Aorta (tissue), 5 donors: ENCODE results near the gene CEP128. TPM values are rescaled to one million over a fixed set of nuclear protein-coding genes. Genes with fewer than 3 reads are reported as not detected.

ENCODE experiments used
- ATAC-seq: fragments of 200-7000 bp; cut with Tn5 transposase; one replicate; pipeline ENCODE4 v1.9.1; 2022; ENCODE audit warnings: moderate library complexity; ENCODE audit not compliant: low FRiP score
- DNase-seq, 2 donors: peaks; one replicate each; pipeline ENCODE4 v3.0.0-alpha.2; 2020
- H3K27ac ChIP-seq, 2 donors: one replicate each; pipeline ENCODE4 v1.5.1; 2013; ENCODE audit warnings: low read length in 2 of 2, mild to moderate bottlenecking in 2 of 2, moderate library complexity in 2 of 2, control low read depth in 1 of 2, inconsistent platforms in 1 of 2, low read depth in 1 of 2
- H3K27me3 ChIP-seq, 2 donors: one replicate each; pipeline ENCODE4 v1.6.1; 2013; ENCODE audit warnings: control low read depth in 1 of 2, low read length in 1 of 2, mild to moderate bottlenecking in 1 of 2, moderate library complexity in 1 of 2; ENCODE audit not compliant: insufficient read depth in 2 of 2, control insufficient read depth in 1 of 2
- H3K36me3 ChIP-seq, 2 donors: one replicate each; pipeline ENCODE4 v1.6.1; 2013; ENCODE audit warnings: control low read depth in 1 of 2, low read length in 1 of 2, mild to moderate bottlenecking in 1 of 2; ENCODE audit not compliant: insufficient read depth in 2 of 2, control insufficient read depth in 1 of 2
- H3K4me1 ChIP-seq, 2 donors: one replicate each; pipeline ENCODE4 v1.6.1; 2013; ENCODE audit warnings: low read length in 2 of 2, control low read depth in 1 of 2, mild to moderate bottlenecking in 1 of 2, moderate library complexity in 1 of 2; ENCODE audit not compliant: insufficient read depth in 2 of 2, control insufficient read depth in 1 of 2
- H3K4me3 ChIP-seq, 2 donors: one replicate each; pipeline ENCODE4 v1.5.1; 2013; ENCODE audit warnings: low read length in 2 of 2, control low read depth in 1 of 2, mild to moderate bottlenecking in 1 of 2
- H3K9me3 ChIP-seq: one replicate; pipeline ENCODE4 v1.6.1; 2013; ENCODE audit warnings: mild to moderate bottlenecking, low read length; ENCODE audit not compliant: control insufficient read depth
- WGBS, 2 donors: extraction: QIAGEN DNeasy Blood & Tissue Kit; methylation state at CpG; one replicate each; pipeline ENCODE4 v1.1.7; 2013; 5-methylcytosine and 5-hydroxymethylcytosine counted together
- intact Hi-C, 2 donors: fragments of 100-400 bp; cut with DNase I; formaldehyde crosslinking; loops; one replicate each; pipeline versions ENCODE4 v1.14.2 to v1.15.0; 2022
- polyA plus RNA-seq, 2 donors: library from polyadenylated mRNA; stranded (reverse); fragments of 200-250 nt; gene quantifications; one replicate each; pipeline ENCODE4 v1.2.3, GENCODE V29; 2013
- total RNA-seq, 2 donors: library from RNA; stranded (reverse); fragmentation: NEBNext Ultra II Directional; extraction: Animal tissue kit (Norgen Biotek cat#: 25700); gene quantifications; one replicate each; pipeline ENCODE4 v1.2.1, GENCODE V29; 2021
- donor health status: healthy with polysubstance abuse.
- donor health status: Bipolar disorder and iron deficiency.
- donor health status: DM: no; HTN: no; CAD: no.
- donor health status: DM: no; HTN: no; CAD: no.
- donor health status: DM: yes; HTN: yes; CAD: no.

The CEP128 gene
- total and polyA plus RNA-seq, 4 donors: 0.95 to 8.4 (median 4.4) TPM

DNA sequence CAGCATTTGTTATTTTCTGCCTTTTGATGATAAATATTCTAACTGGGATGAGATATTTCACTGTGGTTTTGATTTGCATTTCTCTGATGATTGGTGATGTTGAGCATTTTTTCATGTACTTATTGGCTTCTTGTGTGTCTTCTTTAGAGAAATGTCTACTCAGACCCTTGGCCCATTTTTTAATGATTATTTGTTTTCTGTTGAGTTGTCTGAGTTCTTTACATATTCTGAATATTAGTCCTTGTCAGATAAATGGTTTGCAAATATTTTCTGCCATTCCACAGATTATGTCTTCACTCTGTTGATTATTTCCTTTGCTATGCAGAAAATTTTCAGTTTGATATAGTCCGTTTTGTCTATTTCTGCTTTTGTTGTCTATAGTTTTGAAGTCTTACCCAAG, 317.0 kb downstream of the CEP128 start:
- H3K27ac ChIP-seq: no peak overlapping the region
- H3K4me3 ChIP-seq: no peak overlapping the region
- no peaks in the 10 kb centered on the region for H3K9me3 ChIP-seq
- ATAC-seq (no peak), DNase-seq (no peak)
- WGBS, 2 donors: 50 to 70% methylated on average over 1 of the region's 1 CpG
- H3K4me1 ChIP-seq: peaks cover 0 to 2% of the 10 kb centered on the region in 2 donors
- intact Hi-C loops: no loop called here
- no peaks in the 10 kb centered on the region for H3K27me3 ChIP-seq
- H3K36me3 ChIP-seq: no peaks in the 10 kb centered on the region

DNA sequence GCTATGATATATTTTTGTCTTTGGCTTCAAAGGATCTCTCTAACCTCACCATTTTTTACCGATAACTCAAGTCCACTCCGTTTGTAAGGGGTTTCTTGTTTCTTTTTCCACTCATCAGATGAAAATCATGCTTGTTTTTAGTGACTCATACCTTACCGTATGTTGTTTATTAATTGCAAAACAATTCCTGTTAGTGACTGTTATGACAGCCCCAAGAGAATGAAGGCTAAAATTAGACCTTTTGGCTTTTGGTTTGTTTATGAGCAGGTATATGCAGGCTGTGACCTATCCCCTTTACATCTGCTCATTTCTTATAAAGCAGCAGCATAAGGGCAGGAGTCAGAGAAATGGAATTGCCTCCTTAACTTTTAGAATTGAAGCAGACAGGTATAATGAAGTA, 319.8 kb downstream of the CEP128 start:
- intact Hi-C loops: no loop called here
- ATAC-seq (no peak), DNase-seq (no peak)
- Histone ChIP-seq H3K27ac (no peak overlapping the region), H3K4me3 (no peak overlapping the region), H3K27me3 (no peaks in the 10 kb centered on the region), H3K36me3 (no peaks in the 10 kb centered on the region), H3K4me1 (peaks cover 0 to 2% of the 10 kb centered on the region in 2 donors), H3K9me3 (no peaks in the 10 kb centered on the region)
- 66 to 67% methylated on average over 3 of the region's 3 CpGs for WGBS, 2 donors

DNA sequence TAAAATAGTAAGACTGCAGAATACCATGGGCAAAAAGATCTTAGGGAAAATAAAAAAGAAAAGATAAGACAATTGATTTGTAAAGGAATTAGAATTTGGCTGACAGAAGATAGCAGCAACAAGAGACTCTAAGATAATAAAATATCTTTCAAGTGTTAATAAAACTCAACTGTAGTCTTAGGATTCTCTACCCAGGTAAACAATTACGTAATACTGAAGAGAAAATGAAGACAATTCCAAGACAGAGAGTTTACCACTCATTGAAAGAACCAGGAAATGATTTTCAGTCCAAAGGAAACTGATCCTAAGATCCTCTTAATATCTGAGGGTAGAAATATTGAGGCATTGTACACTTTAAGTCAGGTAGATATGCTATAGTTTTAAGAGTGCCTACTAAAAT, 321.1 kb downstream of the CEP128 start:
- whole genome bisulfite sequencing, 2 donors: 97 to 99% methylated on average over 1 of the region's 1 CpG
- ATAC-seq (no peak), DNase-seq (no peak)
- Histone ChIP-seq H3K27me3 (no peaks in the 10 kb centered on the region), H3K27ac (no peak overlapping the region), H3K4me1 (peaks cover 0 to 2% of the 10 kb centered on the region in 2 donors), H3K36me3 (no peaks in the 10 kb centered on the region), H3K9me3 (no peaks in the 10 kb centered on the region), H3K4me3 (no peak overlapping the region)
- intact Hi-C loops: no loop called here

DNA sequence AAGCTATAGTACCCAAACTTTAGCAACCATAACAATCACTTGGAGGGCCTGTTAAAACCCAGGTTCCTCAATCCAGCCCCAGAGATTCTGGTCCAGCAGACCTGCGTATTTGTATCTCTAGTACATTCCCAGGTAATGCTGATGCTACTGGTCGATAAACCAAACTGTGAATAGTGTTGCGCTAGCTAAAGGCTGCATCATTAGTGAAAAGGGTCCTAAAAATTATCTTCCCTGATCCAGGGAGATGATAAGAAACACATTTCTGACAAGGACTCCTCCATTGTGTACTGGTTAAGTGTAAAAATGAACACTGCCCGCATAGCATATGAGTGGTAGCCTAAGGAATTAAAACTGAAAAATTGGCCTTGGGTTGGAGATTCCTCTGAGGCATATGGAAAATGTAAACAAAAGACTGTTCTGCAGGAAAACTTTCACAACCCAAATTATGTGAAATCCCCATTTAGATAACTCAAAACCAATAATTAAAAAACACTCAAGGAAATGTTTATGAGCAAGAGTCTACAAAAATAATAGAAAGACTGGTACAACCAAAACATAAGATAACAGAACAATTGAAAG, 322.7 kb downstream of the CEP128 start:
- Histone ChIP-seq H3K27ac (no peak overlapping the region), H3K9me3 (no peaks in the 10 kb centered on the region), H3K4me3 (no peak overlapping the region), H3K36me3 (no peaks in the 10 kb centered on the region), H3K4me1 (peaks cover 0 to 2% of the 10 kb centered on the region in 2 donors), H3K27me3 (no peaks in the 10 kb centered on the region)
- 91 to 92% methylated on average over 4 of the region's 4 CpGs for WGBS, 2 donors
- intact Hi-C loops: no loop called here
- ATAC-seq (no peak), DNase-seq (no peak)

DNA sequence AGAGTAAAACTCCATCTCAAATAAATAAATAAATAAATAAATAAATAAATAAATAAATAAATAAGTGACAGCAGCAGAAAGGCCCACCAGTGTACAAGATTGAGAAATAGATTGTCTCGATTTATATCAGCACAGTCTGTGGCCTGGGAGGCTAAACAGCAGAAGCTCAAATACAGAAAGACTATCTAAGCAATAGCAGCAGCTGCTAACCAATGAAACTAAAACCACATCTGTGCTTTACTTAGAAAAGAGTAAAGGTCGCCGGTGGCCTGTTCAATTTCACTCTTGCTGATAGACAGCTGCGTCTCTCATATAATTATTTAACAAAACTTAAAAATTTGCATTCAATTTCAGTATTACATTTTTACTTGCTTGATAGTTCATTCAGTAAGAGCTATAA, 325.7 kb downstream of the CEP128 start:
- no peaks in the 10 kb centered on the region for H3K9me3 ChIP-seq
- DNase-seq (no peak), ATAC-seq (no peak)
- WGBS, 2 donors: 85 to 92% methylated on average over 4 of the region's 4 CpGs
- no peak overlapping the region for H3K4me3 ChIP-seq
- intact Hi-C loops: no loop called here
- H3K27ac ChIP-seq: no peak overlapping the region
- H3K4me1 ChIP-seq: no peaks in the 10 kb centered on the region
- no peaks in the 10 kb centered on the region for H3K27me3 ChIP-seq
- no peaks in the 10 kb centered on the region for H3K36me3 ChIP-seq

DNA sequence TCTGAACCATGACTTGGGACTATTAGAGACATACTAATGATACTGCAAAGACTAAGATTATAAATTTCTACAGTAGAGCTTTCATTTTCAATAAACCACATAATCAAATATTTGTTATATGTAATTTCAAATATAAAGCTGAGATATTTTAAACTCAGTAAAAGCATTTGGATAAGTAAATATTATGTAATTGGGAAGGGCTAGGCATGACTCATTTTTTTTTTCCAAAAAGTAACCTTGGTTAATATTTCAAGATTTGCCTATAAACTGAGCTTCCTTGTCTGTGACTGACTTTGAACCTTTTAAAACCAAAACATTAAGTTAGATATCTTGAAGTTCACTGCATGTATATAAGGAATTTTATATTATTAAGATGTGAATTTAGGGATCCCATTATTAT, 332.5 kb downstream of the CEP128 start:
- ATAC-seq: no peak

DNA sequence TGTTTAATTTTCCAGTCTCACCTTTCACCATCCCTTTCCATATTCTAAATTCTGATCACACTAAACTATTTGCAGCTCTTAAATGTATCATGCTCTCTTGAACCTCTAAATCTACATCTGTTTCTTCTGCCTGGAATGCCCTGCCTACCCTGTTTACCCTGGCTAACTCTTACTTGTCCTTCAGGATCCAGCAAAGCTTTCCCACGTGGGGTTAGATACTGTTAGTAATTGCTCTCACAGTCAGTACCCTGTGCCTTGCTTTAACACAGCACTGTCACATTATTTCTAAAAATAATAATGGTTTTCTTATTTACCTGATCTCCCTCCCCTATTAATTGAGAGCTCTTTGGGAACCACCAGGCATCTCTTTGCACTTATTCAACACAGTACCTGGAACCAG, 333.0 kb downstream of the CEP128 start:
- DNase-seq (no peak), ATAC-seq (no peak)
- H3K4me3 ChIP-seq: no peak overlapping the region
- WGBS, 2 donors: 6 to 9% methylated on average over 1 of the region's 1 CpG
- H3K27me3 ChIP-seq: no peaks in the 10 kb centered on the region
- H3K27ac ChIP-seq: no peak overlapping the region
- intact Hi-C loops: no loop called here
- H3K36me3 ChIP-seq: no peaks in the 10 kb centered on the region
- H3K4me1 ChIP-seq: no peaks in the 10 kb centered on the region
- no peaks in the 10 kb centered on the region for H3K9me3 ChIP-seq

More for the DNA sequence above, 332.5 kb downstream of the CEP128 start:
- no peak for DNase-seq
- Histone ChIP-seq H3K27me3 (no peaks in the 10 kb centered on the region), H3K9me3 (no peaks in the 10 kb centered on the region), H3K4me3 (no peak overlapping the region), H3K27ac (no peak overlapping the region), H3K4me1 (no peaks in the 10 kb centered on the region), H3K36me3 (no peaks in the 10 kb centered on the region)
- intact Hi-C loops: no loop called here

DNA sequence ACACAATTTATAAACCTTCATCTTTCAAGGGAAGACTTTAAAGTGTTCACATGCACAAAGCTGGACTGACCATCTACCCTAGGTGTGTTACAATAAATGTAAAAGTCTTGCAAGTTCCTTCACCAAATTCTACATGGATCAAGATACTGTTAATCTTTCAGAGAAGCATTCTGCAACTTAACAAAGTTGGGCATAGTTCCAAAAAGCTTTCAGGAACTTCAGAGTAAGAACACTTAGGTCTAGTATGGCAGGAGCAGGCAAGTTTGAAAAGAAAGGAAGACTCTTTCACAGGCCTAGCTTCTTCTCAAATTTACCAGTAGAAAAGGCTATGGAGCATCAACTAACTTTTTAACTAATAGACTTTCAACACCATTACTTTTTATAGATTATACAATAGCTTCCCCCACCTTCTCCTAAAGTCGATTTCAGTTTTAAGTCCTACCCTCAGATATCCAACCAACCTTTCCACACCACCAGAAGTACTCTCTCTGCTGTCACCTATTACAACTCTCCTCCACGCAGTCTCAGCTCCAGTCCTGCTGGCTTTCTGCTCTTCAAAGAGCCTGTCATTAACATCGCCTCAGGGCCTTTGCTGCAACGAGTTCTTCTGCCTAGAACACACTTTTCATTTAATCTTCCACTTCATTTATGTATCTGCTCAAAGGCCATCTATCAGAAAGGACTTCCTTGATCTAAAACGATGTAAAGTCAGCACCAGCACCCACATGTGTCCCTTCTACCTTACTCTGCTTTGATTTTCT, 333.9 kb downstream of the CEP128 start:
- Histone ChIP-seq H3K4me3 (no peak overlapping the region), H3K27ac (no peak overlapping the region), H3K27me3 (no peaks in the 10 kb centered on the region), H3K36me3 (no peaks in the 10 kb centered on the region), H3K9me3 (no peaks in the 10 kb centered on the region), H3K4me1 (no peaks in the 10 kb centered on the region)
- 87 to 89% methylated on average over 5 of the region's 5 CpGs for WGBS, 2 donors
- intact Hi-C loops: no loop called here
- no peak for ATAC-seq
- no peak for DNase-seq

DNA sequence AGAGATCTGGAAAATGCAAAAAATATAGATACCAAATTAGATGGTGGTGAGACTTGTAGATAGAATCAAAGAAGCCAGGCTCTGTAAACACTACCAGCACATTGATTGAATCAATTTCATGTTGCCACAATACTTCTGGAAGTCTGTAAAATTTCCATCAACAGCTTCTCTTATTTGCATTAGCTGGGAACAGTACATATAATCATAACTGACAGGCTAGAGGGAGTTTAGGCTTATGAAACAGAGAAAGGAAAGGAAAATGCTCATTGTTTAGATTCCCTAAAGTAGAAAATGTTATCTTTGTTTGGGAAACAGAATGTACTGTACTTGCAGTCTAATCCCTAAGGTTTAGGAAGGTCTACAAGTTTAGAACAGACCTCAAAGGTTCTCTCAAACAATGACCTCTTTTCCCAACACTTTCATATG, 335.2 kb downstream of the CEP128 start:
- Histone ChIP-seq H3K9me3 (no peaks in the 10 kb centered on the region), H3K36me3 (no peaks in the 10 kb centered on the region), H3K4me1 (no peaks in the 10 kb centered on the region), H3K27ac (no peak overlapping the region), H3K4me3 (no peak overlapping the region), H3K27me3 (no peaks in the 10 kb centered on the region)
- DNase-seq (no peak), ATAC-seq (no peak)
- intact Hi-C loops: no loop called here
